GM21529 (cell line): Measurements from ENCODE around the gene SCTR.

Experiments
- ATAC-seq: cut with Tn5 transposase; IDR thresholded peaks from one replicate; pipeline ENCODE4 v1.9.1; 2021; ENCODE audit not compliant: unreplicated experiment

Gene SCTR

DNA sequence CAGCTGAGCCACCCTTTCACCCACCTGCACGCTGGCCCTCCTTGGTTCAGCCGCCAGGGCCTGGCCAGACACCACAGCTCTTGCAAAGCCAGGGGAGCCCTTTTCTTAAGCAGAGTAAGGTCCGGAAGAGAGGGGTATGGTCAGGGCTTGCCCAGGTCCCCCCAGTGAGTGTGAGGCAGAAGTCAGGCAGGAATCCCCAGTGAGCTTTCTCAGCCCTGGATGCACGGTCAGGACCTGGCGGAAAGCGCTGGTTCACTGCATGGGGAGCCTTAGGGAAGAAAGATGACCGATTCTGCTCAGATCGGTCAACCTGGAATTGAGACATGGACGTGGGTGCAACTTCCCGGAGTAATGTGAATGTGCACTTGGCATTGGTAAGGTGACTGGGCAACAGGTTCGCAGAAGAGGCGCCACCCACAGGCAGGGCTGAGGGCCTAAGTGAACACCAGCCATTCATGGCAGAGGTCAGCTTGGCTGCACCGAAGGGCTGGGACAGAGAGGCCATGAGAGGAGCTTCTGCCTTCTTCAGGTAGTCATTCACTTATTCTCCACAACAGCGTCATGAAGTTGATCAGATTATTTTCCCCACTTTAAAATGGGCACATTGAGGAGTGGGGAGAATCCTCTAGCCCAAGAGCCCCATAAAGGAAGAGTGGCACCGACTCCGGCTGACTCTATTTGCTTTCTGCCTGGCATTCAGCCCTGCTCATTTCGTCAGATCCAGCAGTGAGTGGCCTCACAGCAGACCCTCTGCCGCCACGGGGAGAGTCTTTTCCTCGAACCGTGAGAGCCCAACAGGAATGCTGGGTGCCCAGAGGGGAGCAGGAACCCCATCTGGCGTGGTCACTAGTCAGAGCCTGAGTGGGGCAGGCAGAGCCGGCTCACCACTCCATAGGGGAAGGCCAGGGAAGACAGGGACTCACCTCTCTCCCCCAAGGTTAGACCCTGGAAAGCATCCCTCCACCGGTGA is 35.8 kb downstream of the SCTR start:
- no peak for ATAC-seq

DNA sequence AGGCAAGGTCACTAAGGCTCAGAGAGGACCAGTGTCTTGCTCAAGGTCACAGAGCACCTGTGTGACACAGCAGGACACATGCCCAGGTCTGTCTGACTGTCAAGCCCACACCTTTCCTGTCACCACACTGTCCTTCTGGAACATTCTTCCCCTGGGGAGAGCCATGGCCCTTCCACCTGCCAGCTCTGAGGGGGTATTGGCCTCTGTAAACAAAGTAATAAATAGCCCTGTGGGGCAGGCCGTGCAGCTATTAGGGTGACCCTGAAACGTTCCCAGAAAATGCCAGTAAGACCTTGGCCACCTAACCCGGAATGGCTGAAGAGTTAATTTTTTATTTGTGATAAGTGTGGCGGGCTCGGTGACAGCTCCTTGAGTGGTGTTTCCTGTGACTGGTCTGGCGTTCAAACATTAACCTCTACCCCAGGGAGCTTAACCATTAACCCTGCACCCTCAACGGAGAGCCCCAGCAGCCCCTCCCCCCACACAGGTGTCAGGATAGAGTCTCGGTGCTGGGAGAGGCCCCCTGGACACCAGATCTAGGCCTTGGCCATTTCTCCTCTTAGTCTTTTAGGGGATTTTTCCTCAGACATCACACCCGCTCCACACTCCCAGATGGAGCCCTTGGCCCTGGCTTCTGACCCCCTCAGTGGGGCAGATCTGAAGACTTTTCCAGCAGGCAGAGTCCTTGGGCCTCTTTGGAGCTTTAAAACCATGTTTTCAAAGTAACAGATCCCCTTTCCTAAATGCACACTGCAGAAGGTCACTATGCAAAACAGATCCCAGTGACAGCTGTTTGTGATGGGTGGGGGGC is 36.6 kb downstream of the SCTR start:
- ATAC-seq = peak; percentile 84

- no peak for ATAC-seq
Measured at GRCh38 chr2:119486886-119487285, 37.4 kb downstream of the SCTR start.

DNA sequence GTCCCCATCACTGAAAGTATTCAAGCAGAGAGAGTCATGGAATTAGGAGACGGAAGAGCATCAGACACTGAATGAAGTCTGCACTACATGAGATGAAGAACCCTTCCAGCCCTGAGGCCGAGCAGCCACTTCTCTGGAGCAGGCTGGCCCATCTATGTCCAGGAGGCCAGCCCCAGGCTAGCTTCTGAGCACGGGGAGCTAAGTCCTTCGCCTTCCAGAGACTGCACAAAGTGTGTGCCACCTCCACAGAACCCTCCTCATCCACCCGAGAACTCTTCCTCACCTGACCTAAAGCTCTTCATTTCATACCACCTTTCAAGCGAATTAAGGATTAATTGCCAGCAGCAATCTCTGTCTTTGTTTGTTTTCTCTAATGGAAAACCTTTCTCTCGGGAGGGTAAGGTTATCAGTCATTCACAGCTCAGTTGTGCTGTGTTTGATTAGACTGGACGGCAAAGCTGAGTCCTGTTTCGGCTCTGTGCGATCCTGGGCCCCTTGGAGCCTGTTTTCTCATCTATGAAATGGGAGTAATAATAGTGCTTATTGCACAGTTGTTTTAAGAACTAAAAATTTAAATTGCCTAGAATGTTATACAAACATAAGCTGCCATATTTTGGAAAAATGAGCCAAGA is 38.0 kb downstream of the SCTR start:
- ATAC-seq = no peak

GRCh38 chr2:119485336-119486110 is 38.8 kb downstream of the SCTR start:
- ATAC-seq = no peak

GRCh38 chr2:119484834-119485233 is 39.4 kb downstream of the SCTR start:
- ATAC-seq = no peak

GRCh38 chr2:119483896-119484718 is 40.2 kb downstream of the SCTR start:
- no peak for ATAC-seq

DNA sequence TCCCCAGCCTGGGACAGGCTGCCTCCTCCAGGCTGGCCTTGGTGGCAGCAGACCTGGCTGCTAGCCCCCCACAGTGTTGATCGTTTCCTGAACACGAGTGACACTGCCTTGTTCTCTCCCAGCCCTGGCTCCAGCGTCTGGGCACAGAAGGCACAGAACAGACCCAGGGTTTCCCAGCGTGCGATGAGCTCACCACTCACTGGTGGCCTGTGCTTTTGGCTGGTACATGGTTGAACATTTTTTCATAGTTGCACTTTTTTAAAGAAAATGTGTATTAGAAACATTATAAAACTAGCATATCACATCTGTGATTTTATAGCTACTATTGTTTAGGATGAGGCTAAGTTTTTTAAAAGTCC is 40.9 kb downstream of the SCTR start:
- no peak for ATAC-seq

DNA sequence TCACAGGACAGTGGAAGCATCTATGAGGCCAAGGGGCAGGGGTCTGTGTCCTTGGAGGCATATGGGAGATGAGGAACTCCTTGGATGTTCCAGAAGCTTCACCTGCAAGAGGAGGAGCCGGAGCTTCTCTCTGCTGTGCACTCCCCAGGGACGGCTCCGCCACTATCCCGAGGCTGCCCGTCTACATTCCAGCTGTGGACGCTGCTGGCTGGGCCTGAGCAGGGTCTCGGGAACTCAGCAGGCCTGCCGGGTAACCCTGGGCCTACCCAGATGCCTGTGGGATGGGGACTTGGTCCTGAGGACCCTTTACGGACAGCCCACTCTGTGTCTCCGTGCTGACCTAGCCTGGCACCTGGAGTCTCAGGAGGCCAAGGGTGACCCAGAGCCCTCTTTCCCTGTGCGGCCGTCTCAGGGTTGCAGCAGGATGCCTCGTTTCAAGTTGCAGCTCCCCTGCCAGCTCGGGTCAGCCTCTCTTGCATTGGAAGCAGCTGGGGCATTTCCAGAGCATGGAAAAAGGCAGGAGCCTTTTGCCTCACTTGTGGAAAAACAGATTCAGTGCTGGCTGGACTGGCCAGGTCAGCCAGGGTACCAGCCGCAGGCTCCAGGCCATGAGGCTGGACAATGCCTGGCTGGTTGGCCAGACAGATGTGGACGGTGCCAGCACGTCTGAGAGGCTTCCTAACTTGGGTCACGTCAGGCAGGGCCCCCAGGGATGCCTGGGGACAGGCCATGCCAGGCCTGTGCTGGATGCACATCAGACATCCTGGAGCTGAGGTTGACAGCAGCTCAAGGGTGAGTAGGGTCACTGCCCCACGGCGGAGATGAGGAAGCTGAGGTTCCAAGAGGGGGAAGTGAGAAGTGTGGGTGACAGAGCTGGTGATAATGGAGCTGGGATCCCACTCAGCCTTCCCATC is 41.5 kb downstream of the SCTR start:
- no peak for ATAC-seq

GRCh38 chr2:119481501-119482455 is 42.5 kb downstream of the SCTR start:
- no peak for ATAC-seq

DNA sequence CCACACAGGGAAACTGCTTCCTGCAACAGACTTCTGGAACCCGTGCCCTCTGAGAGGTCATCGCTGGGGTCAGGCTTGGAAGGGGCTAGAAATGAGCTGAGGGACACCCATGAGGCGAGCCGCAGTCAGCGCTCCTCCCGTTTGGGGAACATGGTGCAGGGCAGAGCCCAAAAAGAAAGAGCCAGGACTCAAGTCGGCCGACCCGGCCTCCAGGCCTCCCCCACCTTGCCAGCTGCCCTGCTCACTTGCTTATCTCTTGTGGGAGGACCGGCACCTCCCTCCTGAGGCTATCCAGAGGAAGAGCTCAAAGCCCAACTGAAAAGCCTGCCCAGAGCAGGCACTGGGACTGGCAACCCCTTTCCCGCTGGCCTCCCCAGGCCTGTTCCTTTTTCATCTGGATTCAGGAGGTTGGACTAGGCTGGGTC is 43.6 kb downstream of the SCTR start:
- ATAC-seq = no peak

GRCh38 chr2:119480184-119480583 is 44.1 kb downstream of the SCTR start:
- ATAC-seq = no peak

- ATAC-seq = no peak
Measured at GRCh38 chr2:119478978-119479295, 45.3 kb downstream of the SCTR start.

DNA sequence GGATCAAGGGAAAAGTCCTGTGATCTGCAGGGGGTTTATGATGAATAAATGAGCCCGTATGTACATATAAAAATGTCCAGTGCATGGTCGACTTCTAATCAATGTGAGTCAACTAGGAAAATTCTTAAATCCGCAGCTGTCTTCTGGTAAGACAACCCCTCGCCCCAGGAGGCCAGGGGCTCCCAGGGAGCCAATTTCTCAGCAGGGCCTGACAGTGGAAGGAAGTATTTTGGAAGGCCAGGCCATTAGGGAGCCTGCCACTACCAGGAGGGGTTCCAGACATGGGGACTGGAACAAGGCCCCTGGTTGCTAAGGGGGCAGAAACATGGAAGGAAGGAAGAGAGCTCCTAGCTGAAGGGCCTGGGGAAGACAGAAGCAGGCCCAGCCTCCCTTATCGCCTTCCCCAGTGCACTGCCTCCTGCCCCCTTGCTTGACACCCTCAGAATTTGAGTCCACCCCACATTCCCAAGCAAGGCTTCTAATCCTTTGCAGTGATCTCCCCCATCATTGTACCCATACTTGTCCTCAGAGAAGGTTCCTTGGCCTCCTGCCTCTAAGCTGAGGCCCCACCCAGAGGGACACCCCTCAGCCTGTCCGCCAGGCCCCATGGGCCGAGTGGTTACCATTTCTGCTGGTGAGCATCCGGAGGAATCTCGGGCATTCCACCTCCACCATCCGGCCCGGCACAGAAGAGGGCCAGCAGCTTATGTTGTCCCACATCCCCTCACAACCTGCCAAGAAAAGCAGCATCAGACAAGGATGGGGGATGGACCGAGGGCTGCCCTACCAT is 45.9 kb downstream of the SCTR start:
- no peak for ATAC-seq

GRCh38 chr2:119477113-119477505 is 47.2 kb downstream of the SCTR start:
- ATAC-seq = no peak

GRCh38 chr2:119476301-119477112 is 47.8 kb downstream of the SCTR start:
- peak; percentile 88 for ATAC-seq
